D721Med (cell line): ENCODE measurements around the gene AGPAT1.

Source experiments
- DNase-seq: peaks from one replicate; pipeline ENCODE4 v3.0.0; 2011; ENCODE audit warnings: low spot score; ENCODE audit not compliant: insufficient read length
- FAIRE-seq: peaks from 2 replicates; lab custom pipeline; 2011; peaks lifted over from hg19 to GRCh38; lab: Jason Lieb, UNC
- CTCF ChIP-seq: IDR thresholded peaks from 2 replicates; pipeline ENCODE4 v1.5.1; 2012; ENCODE audit warnings: mild to moderate bottlenecking, control low read depth; ENCODE audit not compliant: insufficient read depth; ENCODE audit errors: missing control alignments

AGPAT1 gene

DNA sequence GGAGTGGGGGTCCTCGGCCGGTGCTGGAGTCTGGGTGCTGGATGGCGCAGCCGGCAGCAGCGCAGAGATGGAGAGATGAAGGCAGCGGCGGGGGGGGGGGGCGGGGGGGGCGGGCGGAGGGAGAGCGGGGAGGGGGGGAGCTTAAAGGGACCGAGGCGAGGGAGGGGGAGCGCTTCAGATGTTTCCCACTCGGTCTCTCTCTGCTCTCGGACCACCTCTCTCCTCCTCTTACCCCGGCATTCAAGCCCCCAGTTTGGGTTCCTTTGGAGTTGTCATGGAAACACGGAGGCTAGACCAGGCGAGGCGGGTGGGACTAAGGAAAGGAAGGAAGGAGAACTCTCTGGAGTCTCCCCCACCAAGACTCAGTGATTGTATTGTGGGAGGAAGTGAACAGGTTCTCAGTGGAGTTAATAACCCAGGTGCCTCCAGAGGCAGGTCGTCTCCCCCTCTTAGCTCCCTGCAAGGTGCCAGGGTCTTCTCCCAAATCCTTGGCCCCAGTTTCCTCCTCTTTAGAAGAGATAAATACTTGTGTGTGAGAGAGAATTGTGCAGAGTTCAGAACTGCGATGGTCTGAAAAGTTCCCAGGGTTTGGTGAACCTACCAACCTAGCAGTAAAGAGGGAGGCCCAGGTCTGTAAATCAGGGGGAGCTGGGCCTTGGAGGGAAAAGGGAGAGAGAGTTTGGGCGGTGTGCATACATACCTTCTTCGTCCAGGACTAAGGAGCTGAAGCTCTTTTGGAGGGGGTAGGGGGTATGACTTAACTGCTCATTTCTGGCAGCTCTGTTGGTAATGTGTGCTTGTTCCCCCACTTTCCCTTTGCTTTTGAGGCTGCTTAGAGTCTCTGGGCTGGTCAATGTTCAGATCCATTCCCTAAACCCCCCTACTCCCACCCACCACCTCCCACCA lies 23.8 kb downstream of the AGPAT1 start, which contains the start of gene PRRT1:
Gene PRRT1 (minus strand): TSS at position 77 of the 906 bp plus-strand sequence. CDS start 112 bp downstream, outside the sequence.
- TF ChIP-seq CTCF = no peak
- DNase-seq = no peak
- no peak for FAIRE-seq

DNA sequence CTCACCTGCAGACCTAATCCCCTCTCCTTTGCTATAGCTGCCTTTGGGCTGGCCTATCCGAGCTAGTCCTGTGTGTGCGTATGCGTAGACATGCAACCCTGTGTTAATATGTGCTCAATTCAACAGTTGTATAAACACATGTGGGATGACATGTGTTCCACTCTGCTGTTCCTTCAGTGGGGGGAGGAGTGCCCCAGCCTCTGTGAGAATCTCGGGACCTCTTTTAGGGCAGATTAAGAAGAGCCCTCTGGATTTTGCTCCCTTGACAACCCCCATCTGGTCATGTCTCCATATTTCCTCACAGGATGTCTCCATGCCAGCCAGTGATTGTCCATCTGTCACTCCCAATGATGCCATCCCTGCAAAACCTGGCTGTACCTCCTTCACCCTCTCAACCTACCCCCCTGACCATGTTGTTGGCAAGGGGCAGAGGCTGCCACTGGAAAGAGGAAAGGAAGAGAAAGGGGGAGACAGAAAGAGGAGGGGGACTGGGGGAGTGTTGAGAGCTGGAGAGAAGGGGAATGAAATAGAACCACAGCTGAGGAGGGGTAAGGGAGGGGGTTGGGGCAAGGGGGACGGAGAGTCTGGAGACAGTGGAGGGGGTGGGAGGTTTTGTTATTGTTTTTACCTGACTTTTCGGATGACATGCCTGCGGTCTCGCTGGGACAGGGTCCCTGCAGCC lies 24.6 kb downstream of the AGPAT1 start:
- no peak for DNase-seq
- TF ChIP-seq CTCF = no peak
- no peak for FAIRE-seq

DNA sequence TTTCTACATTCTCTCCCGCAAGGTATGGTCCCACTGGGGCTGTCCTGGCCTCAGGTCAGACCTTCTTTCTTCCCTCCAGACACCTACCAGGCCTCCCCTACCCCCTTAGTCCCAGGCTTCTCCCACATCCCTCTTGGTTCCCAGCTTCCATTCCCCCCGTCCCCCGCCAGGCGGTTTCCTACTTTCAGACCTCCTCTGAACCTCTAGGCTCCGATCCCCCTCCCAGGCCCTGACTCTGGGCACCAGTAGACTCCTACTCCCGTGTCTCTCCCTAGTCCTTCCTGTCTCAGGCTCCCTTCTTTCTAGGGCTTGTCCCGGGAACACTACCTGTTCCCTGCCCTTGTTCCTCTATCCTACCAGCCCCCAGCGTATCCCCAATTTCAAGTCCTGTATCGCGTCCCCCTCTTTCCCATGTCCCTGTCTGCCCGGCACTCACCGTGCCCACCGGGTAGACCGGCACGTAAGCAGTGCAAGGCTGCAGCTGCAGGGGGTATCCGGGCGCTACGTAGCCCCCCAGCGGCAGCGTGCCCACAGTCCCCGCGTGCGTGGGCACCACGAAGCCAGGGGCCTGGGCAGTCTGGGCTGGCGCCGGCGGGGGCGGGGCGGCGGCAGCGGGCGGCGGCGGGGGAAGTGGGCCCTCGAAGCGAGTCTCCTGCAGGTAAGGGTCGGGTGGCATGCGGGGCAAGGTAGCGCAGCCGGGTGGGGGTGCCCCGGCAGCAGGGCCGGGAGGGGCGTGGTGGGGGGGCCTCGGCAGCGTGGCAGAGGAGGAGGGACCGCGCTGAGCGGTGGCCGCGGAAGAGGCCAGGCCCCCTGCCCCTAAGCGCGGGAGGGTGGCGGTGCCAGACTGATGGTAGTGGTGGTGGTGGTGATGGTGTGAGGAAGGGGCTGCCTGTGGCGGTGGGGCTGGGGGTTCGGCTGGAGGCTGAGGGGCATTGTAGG lies 25.7 kb downstream of the AGPAT1 start:
- FAIRE-seq (no peak), DNase-seq (no peak)
- TF ChIP-seq CTCF = no peak

DNA sequence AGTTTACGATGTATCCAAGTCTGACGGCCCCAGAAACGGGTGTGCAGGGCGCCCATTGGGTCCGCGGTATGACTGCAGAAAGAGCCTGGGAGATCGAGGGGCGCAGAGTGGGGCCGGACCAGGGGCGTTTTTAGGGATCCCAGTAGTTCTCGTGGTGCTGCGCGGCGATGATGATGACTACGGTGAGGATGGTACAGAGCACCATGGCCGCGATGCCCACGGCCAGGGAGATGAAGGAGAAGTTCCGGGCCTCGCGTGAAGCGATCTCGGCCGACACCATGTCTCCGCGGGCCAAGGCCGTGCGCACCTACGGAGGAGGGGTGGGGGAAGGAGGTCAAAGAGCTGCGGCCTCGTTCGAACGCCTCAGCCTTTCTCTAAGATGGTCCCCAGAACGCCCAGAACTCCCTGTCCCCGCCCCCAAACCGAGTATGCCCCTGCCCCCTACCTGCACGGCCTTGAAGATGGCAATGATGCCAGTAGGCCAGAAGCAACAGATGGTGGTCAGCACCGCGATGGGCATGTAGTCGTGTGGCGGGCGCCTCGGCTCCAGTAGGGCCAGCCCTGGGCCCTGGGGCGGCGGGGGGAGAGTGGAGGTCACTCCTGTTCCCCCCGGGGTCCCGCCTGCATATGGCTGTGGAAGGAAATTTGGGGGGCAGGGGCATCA lies 26.7 kb downstream of the AGPAT1 start:
- DNase-seq (no peak), FAIRE-seq (no peak)
- no peak for TF ChIP-seq CTCF

GRCh38 chr6:32148289-32149091 lies 27.4 kb downstream of the AGPAT1 start:
- no peak for TF ChIP-seq CTCF
- no peak for FAIRE-seq
- no peak for DNase-seq
